ENCODE data around the gene LST1. TPM values are rescaled to one million over a fixed set of nuclear protein-coding genes. Genes with fewer than 3 reads are reported as not detected.

LST1 gene
- total RNA-seq, 1 experiment from 2014 or later: not detected

GRCh38 chr6:31577579-31577966 lies 8.5 kb upstream of the LST1 start:
- BruUV-seq (replicated peaks): no TSS peak
- no peak overlapping the region for H2AFZ ChIP-seq (ENCODE audit: low read length)
- no peak overlapping the region for H3K27ac ChIP-seq (ENCODE audit: low read length)
- no peaks in the 10 kb centered on the region for H3K36me3 ChIP-seq (ENCODE audit: low read depth, low read length)
- ATAC-seq (no peak), DNase-seq (no peak)
- H3K79me2 ChIP-seq (ENCODE audit: low read length): no peaks in the 10 kb centered on the region
- no peak for TF ChIP-seq EZH2 (IDR thresholded peaks at IDR 0.05; ENCODE audit: low read length, unreplicated experiment)
- no peak for TF ChIP-seq CTCF (conservative IDR thresholded peaks at IDR 0.05; ENCODE audit: low read depth, low read length)
- no peak for TF ChIP-seq EZH2phosphoT487 (IDR thresholded peaks at IDR 0.05; ENCODE audit: borderline replicate concordance, low read length)
- intact Hi-C loops (cut with micrococcal nuclease): no loop called here
- peaks cover 11% of the 10 kb centered on the region; the same call in 1 of the 2 replicates for H3K4me1 ChIP-seq (ENCODE audit: insufficient read depth, low read length)
- H3F3A ChIP-seq (ENCODE audit: low read length, unreplicated experiment): no peaks in the 10 kb centered on the region
- no peaks in the 10 kb centered on the region for H3K27me3 ChIP-seq (ENCODE audit: low read length)
- no peak overlapping the region for H3K9ac ChIP-seq (ENCODE audit: low read length)
- no peak overlapping the region for H3K4me2 ChIP-seq (ENCODE audit: low read length)
- no peaks in the 10 kb centered on the region for H3K9me3 ChIP-seq (ENCODE audit: low read length)
- ChIA-PET CTCF (interaction anchor here (0.6 kb wide), 1 partner anchor 21 kb away, joined by 3 read pairs; no protein-coding TSS in a partner anchor), POLR2A (ENCODE audit: unreplicated experiment) (no interaction called here)
- no peaks in the 10 kb centered on the region for H3K9me2 ChIP-seq (replicated peaks; ENCODE audit: low read length)
- no peaks in the 10 kb centered on the region for H4K20me1 ChIP-seq (ENCODE audit: low read length)
- H3K4me3 ChIP-seq (ENCODE audit: low read length): no peak overlapping the region

DNA sequence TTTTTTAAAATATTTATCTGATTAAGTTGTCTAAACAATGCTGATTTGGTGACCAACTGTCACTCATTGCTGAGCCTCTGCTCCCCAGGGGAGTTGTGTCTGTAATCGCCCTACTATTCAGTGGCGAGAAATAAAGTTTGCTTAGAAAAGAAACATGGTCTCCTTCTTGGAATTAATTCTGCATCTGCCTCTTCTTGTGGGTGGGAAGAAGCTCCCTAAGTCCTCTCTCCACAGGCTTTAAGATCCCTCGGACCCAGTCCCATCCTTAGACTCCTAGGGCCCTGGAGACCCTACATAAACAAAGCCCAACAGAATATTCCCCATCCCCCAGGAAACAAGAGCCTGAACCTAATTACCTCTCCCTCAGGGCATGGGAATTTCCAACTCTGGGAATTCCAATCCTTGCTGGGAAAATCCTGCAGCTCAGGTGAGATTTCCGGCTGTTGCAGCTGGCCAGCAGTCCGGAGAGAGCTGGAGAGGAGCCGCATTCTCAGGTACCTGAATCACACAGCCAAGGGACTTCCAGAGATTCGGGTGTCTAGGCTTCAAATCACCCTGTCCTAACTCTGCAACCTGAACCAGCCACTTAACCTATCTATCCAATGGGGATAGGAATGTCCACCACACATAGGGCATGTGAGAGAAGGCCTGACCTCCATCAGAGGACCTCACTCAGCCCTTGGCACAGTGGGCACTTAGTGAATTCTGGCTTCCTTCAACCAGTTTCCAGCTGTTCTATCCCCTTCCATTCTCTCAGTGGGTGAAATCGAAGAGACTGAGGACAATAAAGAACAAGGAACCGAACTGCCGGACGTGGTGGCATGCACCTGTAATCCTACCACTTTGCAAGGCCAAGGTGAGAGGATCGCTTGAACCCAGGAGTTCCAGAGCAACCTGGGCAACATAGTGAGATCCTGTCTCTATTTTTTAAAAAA lies 7.6 kb upstream of the LST1 start:
- no peak overlapping the region for H2AFZ ChIP-seq (ENCODE audit: low read length)
- no peaks in the 10 kb centered on the region for H3K27me3 ChIP-seq (ENCODE audit: low read length)
- H3K4me3 ChIP-seq (ENCODE audit: low read length): no peak overlapping the region
- H3K9me2 ChIP-seq (replicated peaks; ENCODE audit: low read length): no peaks in the 10 kb centered on the region
- intact Hi-C loops (cut with micrococcal nuclease): no loop called here
- no peak overlapping the region for H3K9ac ChIP-seq (ENCODE audit: low read length)
- H3K4me2 ChIP-seq (ENCODE audit: low read length): peak overlapping the region; percentile 10; the same call in 1 of the 2 replicates
- no peaks in the 10 kb centered on the region for H3K36me3 ChIP-seq (ENCODE audit: low read depth, low read length)
- no peak for TF ChIP-seq EZH2phosphoT487 (IDR thresholded peaks at IDR 0.05; ENCODE audit: borderline replicate concordance, low read length)
- no peak for TF ChIP-seq EZH2 (IDR thresholded peaks at IDR 0.05; ENCODE audit: low read length, unreplicated experiment)
- TF ChIP-seq CTCF (conservative IDR thresholded peaks at IDR 0.05; ENCODE audit: low read depth, low read length): no peak
- H3K9me3 ChIP-seq (ENCODE audit: low read length): no peaks in the 10 kb centered on the region
- H4K20me1 ChIP-seq (ENCODE audit: low read length): no peaks in the 10 kb centered on the region
- H3K79me2 ChIP-seq (ENCODE audit: low read length): no peaks in the 10 kb centered on the region
- ATAC-seq (no peak), DNase-seq (peak; percentile 57)
- H3K27ac ChIP-seq (ENCODE audit: low read length): no peak overlapping the region
- no peaks in the 10 kb centered on the region for H3F3A ChIP-seq (ENCODE audit: low read length, unreplicated experiment)
- no TSS peak for BruUV-seq (replicated peaks)
- H3K4me1 ChIP-seq (ENCODE audit: insufficient read depth, low read length): peaks cover 11% of the 10 kb centered on the region; the same call in 1 of the 2 replicates
- POLR2A ChIA-PET (ENCODE audit: unreplicated experiment): no interaction called here
- CTCF ChIA-PET: no interaction called here

DNA sequence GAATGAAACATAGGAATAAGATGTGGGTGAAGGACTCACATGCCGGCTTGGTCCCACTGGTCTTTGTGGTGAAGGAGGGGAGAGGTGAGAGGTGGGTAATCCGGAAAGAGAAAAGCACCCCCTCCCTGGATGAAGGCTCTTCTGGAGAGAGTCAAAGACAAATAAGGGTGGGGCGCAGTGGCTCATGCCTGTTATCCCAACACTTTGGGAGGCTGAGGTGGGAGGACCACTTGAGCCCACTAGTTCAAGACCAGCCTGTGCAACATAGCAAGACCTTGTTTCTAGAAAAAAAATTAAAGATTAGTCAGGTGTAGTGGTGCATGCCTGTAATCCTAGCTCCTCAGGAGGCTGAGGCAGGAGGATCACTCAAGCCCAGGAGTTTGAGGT lies 7.0 kb upstream of the LST1 start:
- POLR2A ChIA-PET (ENCODE audit: unreplicated experiment): no interaction called here

More for the DNA sequence above, 7.0 kb upstream of the LST1 start:
- no TSS peak for BruUV-seq (replicated peaks)
- H3K9me3 ChIP-seq (ENCODE audit: low read length): no peaks in the 10 kb centered on the region
- DNase-seq (no peak), ATAC-seq (no peak)
- no peaks in the 10 kb centered on the region for H4K20me1 ChIP-seq (ENCODE audit: low read length)
- no peaks in the 10 kb centered on the region for H3K79me2 ChIP-seq (ENCODE audit: low read length)
- H3K9ac ChIP-seq (ENCODE audit: low read length): no peak overlapping the region
- H3K9me2 ChIP-seq (replicated peaks; ENCODE audit: low read length): no peaks in the 10 kb centered on the region
- TF ChIP-seq EZH2 (IDR thresholded peaks at IDR 0.05; ENCODE audit: low read length, unreplicated experiment): no peak
- no peak for TF ChIP-seq EZH2phosphoT487 (IDR thresholded peaks at IDR 0.05; ENCODE audit: borderline replicate concordance, low read length)
- no peak for TF ChIP-seq CTCF (conservative IDR thresholded peaks at IDR 0.05; ENCODE audit: low read depth, low read length)
- no peaks in the 10 kb centered on the region for H3K27me3 ChIP-seq (ENCODE audit: low read length)
- no peak overlapping the region for H3K4me3 ChIP-seq (ENCODE audit: low read length)
- peaks cover 11% of the 10 kb centered on the region; the same call in 1 of the 2 replicates for H3K4me1 ChIP-seq (ENCODE audit: insufficient read depth, low read length)
- H3F3A ChIP-seq (ENCODE audit: low read length, unreplicated experiment): no peaks in the 10 kb centered on the region
- CTCF ChIA-PET: no interaction called here
- no peak overlapping the region for H3K4me2 ChIP-seq (ENCODE audit: low read length)
- intact Hi-C loops (cut with micrococcal nuclease): no loop called here
- no peak overlapping the region for H3K27ac ChIP-seq (ENCODE audit: low read length)
- no peak overlapping the region for H2AFZ ChIP-seq (ENCODE audit: low read length)
- H3K36me3 ChIP-seq (ENCODE audit: low read depth, low read length): no peaks in the 10 kb centered on the region

All from PC-3 (cell line).